H9 (cell line): ENCODE measurements around the gene CCDC142. TPM values are rescaled to one million over a fixed set of nuclear protein-coding genes. Genes with fewer than 3 reads are reported as not detected.

Experiments used
- DNase-seq: peaks from one replicate; pipeline ENCODE4 v3.0.0-alpha.2; 2017
- H2AFZ ChIP-seq: one replicate; pipeline ENCODE4 v1.6.1; 2013; ENCODE audit warnings: mild to moderate bottlenecking, low read length, control low read depth, moderate library complexity
- H2AK5ac ChIP-seq: 2 replicates; pipeline ENCODE4 v1.6.1; 2013; ENCODE audit warnings: low read length, control low read depth, mixed read lengths; ENCODE audit not compliant: insufficient read length
- H2BK120ac ChIP-seq: one replicate; pipeline ENCODE4 v1.6.1; 2013; ENCODE audit warnings: low read depth, mild to moderate bottlenecking, low read length, control low read depth, inconsistent platforms; ENCODE audit not compliant: poor library complexity, severe bottlenecking
- H2BK12ac ChIP-seq: 2 replicates; pipeline ENCODE4 v1.6.1; 2013; ENCODE audit warnings: low read length, control low read depth, mixed read lengths, low read depth; ENCODE audit not compliant: insufficient read length
- H2BK15ac ChIP-seq: 2 replicates; pipeline ENCODE4 v1.6.1; 2013; ENCODE audit warnings: low read depth, low read length, control low read depth
- H2BK20ac ChIP-seq: one replicate; pipeline ENCODE4 v1.6.1; 2013; ENCODE audit warnings: low read depth, mild to moderate bottlenecking, low read length, control low read depth, inconsistent platforms; ENCODE audit not compliant: poor library complexity, severe bottlenecking
- H2BK5ac ChIP-seq: 2 replicates; pipeline ENCODE4 v1.6.1; 2013; ENCODE audit warnings: low read length, control low read depth, mixed read lengths; ENCODE audit not compliant: insufficient read length
- H3K14ac ChIP-seq: 2 replicates; pipeline ENCODE4 v1.6.1; 2013; ENCODE audit warnings: low read length, control low read depth; ENCODE audit not compliant: insufficient read depth
- H3K18ac ChIP-seq: 2 replicates; pipeline ENCODE4 v1.6.1; 2013; ENCODE audit warnings: low read depth, mild to moderate bottlenecking, mixed read lengths, low read length, control low read depth; ENCODE audit not compliant: insufficient read length
- H3K23ac ChIP-seq: 2 replicates; pipeline ENCODE4 v1.6.1; 2013; ENCODE audit warnings: low read length, control low read depth, mixed read lengths, low read depth; ENCODE audit not compliant: insufficient read length
- H3K23me2 ChIP-seq: 2 replicates; pipeline ENCODE4 v1.6.1; 2013; ENCODE audit warnings: low read depth, mild to moderate bottlenecking, mixed read lengths, low read length, control low read depth; ENCODE audit not compliant: insufficient read length, poor library complexity, severe bottlenecking
- H3K27ac ChIP-seq: 2 replicates; pipeline ENCODE4 v1.5.1; 2013; ENCODE audit warnings: low read length, control low read depth, mixed read lengths, low read depth; ENCODE audit not compliant: insufficient read length
- H3K27me3 ChIP-seq: 2 replicates; pipeline ENCODE4 v1.6.1; 2013; ENCODE audit warnings: low read length, control low read depth, inconsistent platforms; ENCODE audit not compliant: insufficient read depth
- H3K4ac ChIP-seq: 2 replicates; pipeline ENCODE4 v1.6.1; 2013; ENCODE audit warnings: low read depth, mild to moderate bottlenecking, control low read depth, inconsistent platforms, low read length, moderate library complexity
- H3K4me1 ChIP-seq: 2 replicates; pipeline ENCODE4 v1.6.1; 2013; ENCODE audit warnings: low read length, control low read depth, inconsistent platforms; ENCODE audit not compliant: insufficient read depth
- H3K4me2 ChIP-seq: 2 replicates; pipeline ENCODE4 v1.6.1; 2013; ENCODE audit warnings: low read length, control low read depth, mixed read lengths; ENCODE audit not compliant: insufficient read length, insufficient read depth
- H3K56ac ChIP-seq: 2 replicates; pipeline ENCODE4 v1.6.1; 2013; ENCODE audit warnings: low read depth, mild to moderate bottlenecking, mixed read lengths, low read length, control low read depth; ENCODE audit not compliant: insufficient read length
- H3K79me1 ChIP-seq: 2 replicates; pipeline ENCODE4 v1.6.1; 2013; ENCODE audit warnings: low read depth, mild to moderate bottlenecking, moderate library complexity, low read length, control low read depth, inconsistent platforms; ENCODE audit not compliant: insufficient read depth, poor library complexity, severe bottlenecking
- H3K79me2 ChIP-seq: 2 replicates; pipeline ENCODE4 v1.6.1; 2013; ENCODE audit warnings: low read length, control low read depth, inconsistent platforms; ENCODE audit not compliant: insufficient read depth
- H3K9ac ChIP-seq: 2 replicates; pipeline ENCODE4 v1.6.1; 2013; ENCODE audit warnings: low read length, control low read depth, mixed read lengths; ENCODE audit not compliant: insufficient read length; ENCODE audit errors: extremely low read depth
- H3K9me3 ChIP-seq: one replicate; pipeline ENCODE4 v1.6.1; 2013; ENCODE audit warnings: low read depth, low read length, inconsistent platforms; ENCODE audit not compliant: control insufficient read depth
- H3T11ph ChIP-seq: one replicate; pipeline ENCODE4 v1.6.1; 2013; ENCODE audit warnings: mild to moderate bottlenecking, low read length, control low read depth, inconsistent platforms
- H4K20me1 ChIP-seq: one replicate; pipeline ENCODE4 v1.6.1; 2013; ENCODE audit not compliant: control insufficient read depth, insufficient read length, insufficient read depth
- H4K5ac ChIP-seq: 2 replicates; pipeline ENCODE4 v1.6.1; 2013; ENCODE audit warnings: low read depth, mild to moderate bottlenecking, mixed read lengths, low read length, control low read depth; ENCODE audit not compliant: insufficient read length
- H4K8ac ChIP-seq: replicated peaks from 2 replicates; pipeline ENCODE4 v1.6.1; 2013; ENCODE audit warnings: low read length, control low read depth, mixed read lengths, low read depth; ENCODE audit not compliant: insufficient read length
- H4K91ac ChIP-seq: 2 replicates; pipeline ENCODE4 v1.6.1; 2013; ENCODE audit warnings: low read depth, mild to moderate bottlenecking, moderate library complexity, mixed read lengths, low read length, control low read depth; ENCODE audit not compliant: insufficient read length
- H3K27ac Mint-ChIP-seq, 3 experiments: 2 replicates in 2 of 3; 3 replicates in 1 of 3; pipeline ENCODE4 v1.8.0; 2020 to 2021; ENCODE audit warnings: mixed read lengths in 3 of 3, mild to moderate bottlenecking in 1 of 3, moderate library complexity in 1 of 3
- H3K27me3 Mint-ChIP-seq: 2 replicates; pipeline ENCODE4 v1.8.0; 2021; ENCODE audit warnings: low read depth, mild to moderate bottlenecking, moderate library complexity, mixed read lengths
- H3K36me3 Mint-ChIP-seq, 3 experiments: 2 replicates in 2 of 3; 3 replicates in 1 of 3; pipeline ENCODE4 v1.8.0; 2020 to 2021; ENCODE audit warnings: low read depth in 3 of 3, mixed read lengths in 3 of 3; ENCODE audit not compliant: insufficient read depth in 1 of 3
- H3K4me1 Mint-ChIP-seq, 2 experiments: 2 replicates each; pipeline ENCODE4 v1.8.0; 2020; ENCODE audit warnings: mixed read lengths in 2 of 2
- H3K4me3 Mint-ChIP-seq, 2 experiments: 2 replicates in 1 of 2; 3 replicates in 1 of 2; pipeline ENCODE4 v1.8.0; 2020 to 2021; ENCODE audit warnings: mild to moderate bottlenecking in 2 of 2, mixed read lengths in 2 of 2, moderate library complexity in 1 of 2
- H3K9me3 Mint-ChIP-seq, 2 experiments: 2 replicates in 1 of 2; 3 replicates in 1 of 2; pipeline ENCODE4 v1.8.0; 2020; ENCODE audit warnings: mild to moderate bottlenecking in 2 of 2, mixed read lengths in 2 of 2, moderate library complexity in 1 of 2
- CTCF ChIP-seq: fragments of 200-600 bp; sonication (generic); conservative IDR thresholded peaks from 3 replicates; pipeline ENCODE4 v1.8.0; 2021; ENCODE audit warnings: antibody characterized with exemption, mild to moderate bottlenecking
- WGBS: extraction: QIAGEN DNeasy Blood & Tissue Kit; methylation state at CpG from one replicate; pipeline ENCODE4 v1.1.7; 2013; ENCODE audit warnings: missing lambda C conversion rate, low lambda C conversion rate, mixed read lengths; ENCODE audit not compliant: insufficient read length; ENCODE audit errors: extremely low coverage; 5-methylcytosine and 5-hydroxymethylcytosine counted together
- total RNA-seq: library from RNA; stranded (reverse); gene quantifications from 2 replicates; pipeline ENCODE4 v1.2.1, GENCODE V29; 2021

CCDC142 gene
- total RNA-seq, 1 experiment from 2014 or later = 21.5 TPM

GRCh38 chr2:74495440-74495839 lies 12.6 kb upstream of the CCDC142 start:
- H3K56ac ChIP-seq = no peak overlapping the region
- no peak overlapping the region for H3T11ph ChIP-seq
- no peak overlapping the region for H2AFZ ChIP-seq
- no peak overlapping the region for H2BK20ac ChIP-seq
- Mint-ChIP-seq H3K4me3 (no peak overlapping the region), H3K36me3 (peaks cover 26 to 40% (median 38%) of the 10 kb centered on the region in 3 experiments), H3K4me1 (peaks cover 18 to 26% of the 10 kb centered on the region in 2 experiments), H3K27ac (0 out of 7 replicates have a peak overlapping the region, but pooled peaks of 1 of the 3 experiments have one; percentile 54), H3K27me3 (peaks cover 61% of the 10 kb centered on the region), H3K9me3 (peaks cover 0 to 2% of the 10 kb centered on the region in 2 experiments; a peak in 1 of 5 replicates)
- no peak overlapping the region for H3K4me2 ChIP-seq
- H3K23ac ChIP-seq = no peak overlapping the region
- no peaks in the 10 kb centered on the region for H3K79me2 ChIP-seq
- H3K27me3 ChIP-seq = peaks cover 48% of the 10 kb centered on the region
- no peaks in the 10 kb centered on the region for H3K4me1 ChIP-seq
- no peak for TF ChIP-seq CTCF
- H2BK5ac ChIP-seq = no peak overlapping the region
- no peak overlapping the region for H4K5ac ChIP-seq
- DNase-seq = no peak
- peaks cover 23% of the 10 kb centered on the region for H3K23me2 ChIP-seq
- H3K79me1 ChIP-seq = no peaks in the 10 kb centered on the region
- H3K4ac ChIP-seq = no peak overlapping the region
- H4K8ac ChIP-seq = no peak overlapping the region
- H4K20me1 ChIP-seq = no peaks in the 10 kb centered on the region
- no peaks in the 10 kb centered on the region for H3K9me3 ChIP-seq
- H2BK15ac ChIP-seq = no peak overlapping the region
- no CpG with 5 or more reads among the region's 1 CpG for WGBS
- H2BK120ac ChIP-seq = no peak overlapping the region
- H2BK12ac ChIP-seq = no peak overlapping the region
- H3K14ac ChIP-seq = no peak overlapping the region
- no peak overlapping the region for H3K27ac ChIP-seq
- no peak overlapping the region for H2AK5ac ChIP-seq
- H4K91ac ChIP-seq = no peak overlapping the region
- H3K9ac ChIP-seq = no peak overlapping the region
- H3K18ac ChIP-seq = no peak overlapping the region
